GM12874 (cell line): ENCODE results near the gene SEMA6B.

ENCODE experiments used
- CTCF ChIP-seq: IDR thresholded peaks from 2 replicates; pipeline ENCODE4 v1.5.1; 2011; ENCODE audit warnings: low read depth, mild to moderate bottlenecking, control low read depth, low read length, moderate library complexity; ENCODE audit not compliant: insufficient read depth

The SEMA6B gene

GRCh38 chr19:4529924-4530522 lies 29.5 kb downstream of the SEMA6B start:
- TF ChIP-seq CTCF, result no peak

GRCh38 chr19:4528843-4529242 lies 30.6 kb downstream of the SEMA6B start:
- no peak for TF ChIP-seq CTCF

- TF ChIP-seq CTCF, result no peak
Measured at GRCh38 chr19:4525563-4526002, 33.9 kb downstream of the SEMA6B start.

- peak; percentile 86 for TF ChIP-seq CTCF
Measured at GRCh38 chr19:4524808-4525562, 34.5 kb downstream of the SEMA6B start.

GRCh38 chr19:4523306-4524110 lies 36.0 kb downstream of the SEMA6B start:
- peak; percentile 85 for TF ChIP-seq CTCF

GRCh38 chr19:4522291-4523002 lies 37.0 kb downstream of the SEMA6B start:
- no peak for TF ChIP-seq CTCF

- no peak for TF ChIP-seq CTCF
Measured at GRCh38 chr19:4521888-4522242, 37.6 kb downstream of the SEMA6B start.
